ENCODE data around the gene FBXL16.

- TF ChIP-seq CTCF (IDR thresholded peaks at IDR 0.05), result no peak
- no peak for TF ChIP-seq POLR2A (IDR thresholded peaks at IDR 0.05)
Measured at GRCh38 chr16:660132-660458, 45.5 kb downstream of the FBXL16 start.
